GM23338 (cell line): Measurements from ENCODE around the gene ABR.

Source experiments
- POLR2AphosphoS5 ChIP-seq: IDR thresholded peaks from 2 replicates; pipeline ENCODE4 v1.6.1; 2016; ENCODE audit warnings: antibody characterized with exemption, low read depth
- REST ChIP-seq: IDR thresholded peaks from one replicate; pipeline ENCODE4 v1.6.1; 2018; ENCODE audit warnings: antibody characterized with exemption; ENCODE audit not compliant: unreplicated experiment
- STAT1 ChIP-seq: IDR thresholded peaks from one replicate; pipeline ENCODE4 v1.6.1; 2016; ENCODE audit warnings: antibody characterized with exemption; ENCODE audit not compliant: unreplicated experiment
- TF ChIP-seq, protein P1 (sequence below), 2 experiments: fragments of 200-600 bp in 1 of 2; sonication (generic) in 1 of 2; conservative IDR thresholded peaks; 2 replicates each; pipeline versions ENCODE4 v1.5.1 to v1.6.1; 2016 to 2017; ENCODE audit warnings: antibody characterized with exemption in 2 of 2, low read depth in 2 of 2, mild to moderate bottlenecking in 2 of 2, moderate library complexity in 1 of 2

DNA sequence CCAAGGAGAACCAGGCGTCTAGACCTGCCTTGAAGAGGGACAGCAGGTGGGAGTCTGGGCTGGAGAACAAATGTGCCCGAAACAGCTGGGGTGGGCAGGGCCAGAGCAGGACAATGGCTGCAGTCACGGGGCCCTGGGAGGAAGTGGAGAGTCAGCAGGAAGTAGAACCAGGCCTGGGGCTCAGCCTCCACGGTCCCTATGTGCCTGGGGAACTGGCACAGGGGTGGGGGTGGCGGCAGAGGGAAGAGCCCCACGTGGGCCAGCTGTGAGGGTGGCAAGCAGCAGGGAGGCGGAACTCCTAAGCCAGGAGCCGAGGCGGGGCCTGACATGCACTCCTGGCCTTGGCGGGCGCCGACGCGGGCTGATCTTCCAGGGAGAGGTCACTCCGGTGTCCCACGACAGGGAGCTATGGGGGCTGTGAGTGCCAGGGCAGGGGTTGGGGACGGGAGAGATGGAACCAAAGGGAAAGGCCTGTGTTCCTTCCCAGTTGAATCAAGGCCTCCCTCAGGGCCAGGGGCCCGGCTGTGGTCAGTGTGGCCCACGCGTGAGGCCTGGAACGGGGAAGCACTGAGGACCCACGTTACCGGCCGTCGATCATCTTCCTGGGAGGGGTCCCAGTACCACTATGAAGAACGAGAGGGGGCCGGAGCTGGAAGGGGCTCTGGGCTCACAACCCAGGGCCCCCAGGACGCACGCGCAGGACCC is 140.1 kb downstream of the ABR start:
- TF ChIP-seq, protein P1, sequence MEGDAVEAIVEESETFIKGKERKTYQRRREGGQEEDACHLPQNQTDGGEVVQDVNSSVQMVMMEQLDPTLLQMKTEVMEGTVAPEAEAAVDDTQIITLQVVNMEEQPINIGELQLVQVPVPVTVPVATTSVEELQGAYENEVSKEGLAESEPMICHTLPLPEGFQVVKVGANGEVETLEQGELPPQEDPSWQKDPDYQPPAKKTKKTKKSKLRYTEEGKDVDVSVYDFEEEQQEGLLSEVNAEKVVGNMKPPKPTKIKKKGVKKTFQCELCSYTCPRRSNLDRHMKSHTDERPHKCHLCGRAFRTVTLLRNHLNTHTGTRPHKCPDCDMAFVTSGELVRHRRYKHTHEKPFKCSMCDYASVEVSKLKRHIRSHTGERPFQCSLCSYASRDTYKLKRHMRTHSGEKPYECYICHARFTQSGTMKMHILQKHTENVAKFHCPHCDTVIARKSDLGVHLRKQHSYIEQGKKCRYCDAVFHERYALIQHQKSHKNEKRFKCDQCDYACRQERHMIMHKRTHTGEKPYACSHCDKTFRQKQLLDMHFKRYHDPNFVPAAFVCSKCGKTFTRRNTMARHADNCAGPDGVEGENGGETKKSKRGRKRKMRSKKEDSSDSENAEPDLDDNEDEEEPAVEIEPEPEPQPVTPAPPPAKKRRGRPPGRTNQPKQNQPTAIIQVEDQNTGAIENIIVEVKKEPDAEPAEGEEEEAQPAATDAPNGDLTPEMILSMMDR (conservative IDR thresholded peaks at IDR 0.05; ENCODE audit: low read depth in 2 of 2), result no peak
- TF ChIP-seq STAT1, result no peak
- no peak for TF ChIP-seq REST
- TF ChIP-seq POLR2AphosphoS5, result no peak
